ENCODE measurements around the gene SLC6A9. TPM values are rescaled to one million over a fixed set of nuclear protein-coding genes. Genes with fewer than 3 reads are reported as not detected.

SLC6A9 gene
- total and polyA plus RNA-seq, 2 experiments from 2014 or later, result 14.4 to 20.0 TPM

- Mint-ChIP-seq H3K9me3 (no peaks in the 10 kb centered on the region), H3K27me3 (ENCODE audit: insufficient read depth, low read depth, poor library complexity) (peaks cover 13% of the 10 kb centered on the region), H3K4me1 (peaks cover 19% of the 10 kb centered on the region), H3K36me3 (ENCODE audit: low read depth) (no peaks in the 10 kb centered on the region; the same call in 2 of the 3 replicates), H3K27ac (0 out of 2 replicates have a peak overlapping the region, but pooled peaks have one; percentile 23), H3K4me3 (0 out of 3 replicates have a peak overlapping the region, but pooled peaks have one; percentile 11)
- no peaks in the 10 kb centered on the region for H3F3A ChIP-seq (replicated peaks; ENCODE audit: low read depth)
- H3K79me2 ChIP-seq (replicated peaks; ENCODE audit: insufficient read depth), result peaks cover 4% of the 10 kb centered on the region; the same call in 1 of the 2 replicates
- H3K9me2 ChIP-seq (ENCODE audit: insufficient read depth), result no peaks in the 10 kb centered on the region
- H3K4me2 ChIP-seq, result no peak overlapping the region
- ATAC-seq (peak; percentile 97), DNase-seq (ENCODE audit: low spot score) (peak; percentile 94)
- no peak overlapping the region for H3K27ac ChIP-seq (ENCODE audit: low read depth)
- no peaks in the 10 kb centered on the region; the same call in 1 of the 2 replicates for H4K20me1 ChIP-seq (replicated peaks; ENCODE audit: insufficient read depth)
- H3K27me3 ChIP-seq (ENCODE audit: insufficient read depth), result no peaks in the 10 kb centered on the region
- no peak overlapping the region for H3K4me3 ChIP-seq
- peaks cover 3% of the 10 kb centered on the region; the same call in 1 of the 2 replicates for H3K4me1 ChIP-seq (ENCODE audit: insufficient read depth)
- no peaks in the 10 kb centered on the region for H3K36me3 ChIP-seq (ENCODE audit: insufficient read depth)
- TF ChIP-seq ZNF462 (CRISPR knock-in tag; IDR thresholded peaks at IDR 0.05) (no peak), NANOG (IDR thresholded peaks at IDR 0.05; ENCODE audit: borderline replicate concordance) (no peak), ZNF114 (CRISPR knock-in tag; IDR thresholded peaks at IDR 0.05) (no peak), EZH2phosphoT487 (IDR thresholded peaks at IDR 0.05; ENCODE audit: unreplicated experiment) (no peak), ZNF331 (CRISPR knock-in tag; IDR thresholded peaks at IDR 0.05; ENCODE audit: low read depth) (no peak), EZH2 (IDR thresholded peaks at IDR 0.05; ENCODE audit: low read depth, unreplicated experiment) (no peak), CREB1 (CRISPR knock-in tag; IDR thresholded peaks at IDR 0.05; ENCODE audit: low read depth) (no peak), REST (IDR thresholded peaks at IDR 0.05; ENCODE audit: unreplicated experiment) (no peak), POLR2AphosphoS5 (IDR thresholded peaks at IDR 0.05; ENCODE audit: low read depth) (no peak), STAT1 (IDR thresholded peaks at IDR 0.05; ENCODE audit: unreplicated experiment) (no peak), ETS1 (IDR thresholded peaks at IDR 0.05) (no peak), JUNB (IDR thresholded peaks at IDR 0.05; ENCODE audit: unreplicated experiment) (no peak), CTCF (conservative IDR thresholded peaks at IDR 0.05; ENCODE audit: low read depth in 2 of 2) (no peak)
- H2AFZ ChIP-seq, result no peak overlapping the region
Observed at GRCh38 chr1:43952731-43953346, 78.4 kb downstream of the SLC6A9 start.

Measured in GM23338 (cell line).